Colonic mucosa (tissue), 4 donors: ENCODE data around the gene VAV1. TPM values are rescaled to one million over a fixed set of nuclear protein-coding genes. Genes with fewer than 3 reads are reported as not detected.

Experiments
- DNase-seq: peaks from one replicate; pipeline ENCODE4 v3.0.0-alpha.2; 2020
- H3K27ac ChIP-seq: fragments of 200-600 bp; one replicate; pipeline ENCODE4 v1.8.0; 2021
- H3K27me3 ChIP-seq: fragments of 200-600 bp; one replicate; pipeline ENCODE4 v1.8.0; 2021
- H3K36me3 ChIP-seq: fragments of 200-600 bp; one replicate; pipeline ENCODE4 v1.8.0; 2021
- H3K4me1 ChIP-seq: fragments of 200-600 bp; one replicate; pipeline ENCODE4 v1.8.0; 2021; ENCODE audit warnings: mild to moderate bottlenecking
- H3K4me3 ChIP-seq: fragments of 200-600 bp; one replicate; pipeline ENCODE4 v1.8.0; 2021
- H3K9ac ChIP-seq, 2 donors: one replicate each; pipeline ENCODE4 v1.7.0; 2013; ENCODE audit warnings: control low read depth in 2 of 2, low read depth in 2 of 2, low read length in 2 of 2
- H3K9me3 ChIP-seq: fragments of 200-600 bp; one replicate; pipeline ENCODE4 v1.8.0; 2021
- intact Hi-C: fragments of 100-400 bp; cut with DNase I; formaldehyde crosslinking; loops from one replicate; pipeline ENCODE4 v1.14.1; 2022
- total RNA-seq, 2 donors: library from RNA; stranded (reverse); fragmentation: NEBNext Ultra II Directional in 1 of 2; extraction: Animal tissue kit (Norgen Biotek cat#: 25700) in 1 of 2; gene quantifications; one replicate each; pipeline ENCODE4 v1.2.1, GENCODE V29; 2021
- TF ChIP-seq, protein P1 (sequence below): fragments of 200-600 bp; IDR thresholded peaks from one replicate; pipeline ENCODE4 v1.8.0; 2022; ENCODE audit warnings: antibody characterized with exemption, mild to moderate bottlenecking
- donor health status: healthy.
- donor health status: DM: no; HTN: no; CAD: no.
- donor health status: DM: no; HTN: no; CAD: no.

Gene VAV1
- total RNA-seq, 2 donors from 2014 or later, result 5.7 to 6.0 TPM

DNA sequence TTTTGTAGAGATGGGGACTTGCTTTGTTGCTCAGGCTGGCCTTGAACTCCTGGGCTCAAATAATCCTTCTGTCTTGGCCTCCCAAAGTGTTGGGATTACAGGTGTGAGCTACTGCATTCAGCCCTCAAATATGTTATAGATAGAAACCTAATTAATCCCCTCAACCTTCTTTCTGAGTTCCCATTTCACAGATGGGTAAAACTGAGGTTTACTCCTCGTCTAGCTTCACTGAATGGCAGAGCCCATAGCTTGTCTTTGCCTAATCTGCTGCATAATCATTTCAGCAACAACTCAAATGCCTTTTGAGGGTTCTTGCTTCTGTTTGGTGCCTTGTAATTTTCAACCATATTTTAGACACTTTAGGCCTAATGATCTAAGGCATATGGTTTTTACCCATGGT is 78.9 kb downstream of the VAV1 start:
- DNase-seq, result no peak
- Histone ChIP-seq H3K27ac (no peak overlapping the region), H3K4me3 (no peak overlapping the region), H3K36me3 (no peaks in the 10 kb centered on the region), H3K9me3 (no peaks in the 10 kb centered on the region), H3K27me3 (no peaks in the 10 kb centered on the region), H3K4me1 (no peaks in the 10 kb centered on the region), H3K9ac (no peak overlapping the region)
- intact Hi-C loops, result no loop called here
- TF ChIP-seq, protein P1, sequence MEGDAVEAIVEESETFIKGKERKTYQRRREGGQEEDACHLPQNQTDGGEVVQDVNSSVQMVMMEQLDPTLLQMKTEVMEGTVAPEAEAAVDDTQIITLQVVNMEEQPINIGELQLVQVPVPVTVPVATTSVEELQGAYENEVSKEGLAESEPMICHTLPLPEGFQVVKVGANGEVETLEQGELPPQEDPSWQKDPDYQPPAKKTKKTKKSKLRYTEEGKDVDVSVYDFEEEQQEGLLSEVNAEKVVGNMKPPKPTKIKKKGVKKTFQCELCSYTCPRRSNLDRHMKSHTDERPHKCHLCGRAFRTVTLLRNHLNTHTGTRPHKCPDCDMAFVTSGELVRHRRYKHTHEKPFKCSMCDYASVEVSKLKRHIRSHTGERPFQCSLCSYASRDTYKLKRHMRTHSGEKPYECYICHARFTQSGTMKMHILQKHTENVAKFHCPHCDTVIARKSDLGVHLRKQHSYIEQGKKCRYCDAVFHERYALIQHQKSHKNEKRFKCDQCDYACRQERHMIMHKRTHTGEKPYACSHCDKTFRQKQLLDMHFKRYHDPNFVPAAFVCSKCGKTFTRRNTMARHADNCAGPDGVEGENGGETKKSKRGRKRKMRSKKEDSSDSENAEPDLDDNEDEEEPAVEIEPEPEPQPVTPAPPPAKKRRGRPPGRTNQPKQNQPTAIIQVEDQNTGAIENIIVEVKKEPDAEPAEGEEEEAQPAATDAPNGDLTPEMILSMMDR, result no peak

DNA sequence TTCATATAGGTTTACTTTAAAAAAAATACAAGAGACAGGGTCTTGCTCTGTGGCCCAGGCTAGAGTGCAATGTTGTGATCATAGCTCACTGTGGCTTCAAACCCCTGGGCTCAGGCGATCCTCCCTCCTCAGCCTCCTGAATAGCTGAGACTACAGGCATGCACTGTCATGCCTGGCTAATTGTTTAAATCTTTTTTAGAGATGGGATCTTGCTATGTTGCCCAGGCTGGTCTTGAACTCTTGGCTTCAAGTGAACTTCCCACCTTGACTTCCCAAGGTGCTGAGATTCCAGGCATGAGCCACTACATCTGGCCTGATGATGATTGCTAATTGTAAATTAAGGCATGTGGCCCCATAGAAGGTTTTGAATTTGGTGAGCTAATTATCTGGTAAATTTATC is 79.5 kb downstream of the VAV1 start:
- intact Hi-C loops, result no loop called here
- H3K27ac ChIP-seq, result no peak overlapping the region

DNA sequence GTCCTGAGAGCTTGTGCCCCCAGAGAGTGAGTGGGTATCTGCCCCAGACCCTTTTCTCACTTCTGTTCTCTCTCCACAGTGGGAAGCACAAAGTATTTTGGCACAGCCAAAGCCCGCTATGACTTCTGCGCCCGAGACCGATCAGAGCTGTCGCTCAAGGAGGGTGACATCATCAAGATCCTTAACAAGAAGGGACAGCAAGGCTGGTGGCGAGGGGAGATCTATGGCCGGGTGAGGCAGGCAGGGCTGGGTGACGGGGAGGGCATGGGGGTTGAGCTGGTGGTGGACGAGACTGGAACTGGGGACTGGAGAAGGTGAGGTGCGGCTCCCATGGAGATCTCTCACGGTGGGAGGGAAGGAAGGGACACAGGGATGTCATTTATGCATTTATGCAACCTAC is 81.4 kb downstream of the VAV1 start:
- TF ChIP-seq, protein P1, result no peak
- Histone ChIP-seq H3K27ac (no peak overlapping the region), H3K27me3 (no peaks in the 10 kb centered on the region), H3K9me3 (no peaks in the 10 kb centered on the region), H3K36me3 (no peaks in the 10 kb centered on the region), H3K4me1 (no peaks in the 10 kb centered on the region), H3K4me3 (no peak overlapping the region), H3K9ac (no peak overlapping the region)
- intact Hi-C loops, result no loop called here
- no peak for DNase-seq

More for the DNA sequence above, 79.5 kb downstream of the VAV1 start:
- no peak for DNase-seq
- Histone ChIP-seq H3K36me3 (no peaks in the 10 kb centered on the region), H3K27me3 (no peaks in the 10 kb centered on the region), H3K4me3 (no peak overlapping the region), H3K9me3 (no peaks in the 10 kb centered on the region), H3K9ac (no peak overlapping the region), H3K4me1 (no peaks in the 10 kb centered on the region)
- TF ChIP-seq, protein P1, result no peak

DNA sequence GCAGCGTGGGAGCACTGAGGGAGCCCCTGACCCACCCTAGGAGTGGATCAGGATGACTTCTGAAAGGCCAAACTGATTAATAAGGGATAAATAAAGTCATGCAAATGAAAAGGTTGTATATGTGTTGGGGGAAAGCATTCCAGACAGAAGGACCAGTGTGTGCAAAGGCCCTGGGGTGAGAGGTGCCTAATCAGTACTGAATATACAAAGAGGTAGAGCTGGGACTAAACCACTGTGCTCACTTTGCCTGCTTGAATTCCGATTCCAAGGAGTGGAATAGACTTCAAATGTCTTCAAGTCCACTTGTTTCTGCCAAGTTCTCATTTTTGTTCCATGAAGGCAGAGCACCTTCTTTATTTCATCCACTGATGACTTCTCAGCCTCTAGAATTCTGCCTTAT is 82.2 kb downstream of the VAV1 start:
- no peaks in the 10 kb centered on the region for H3K27me3 ChIP-seq
- H3K4me1 ChIP-seq, result no peaks in the 10 kb centered on the region
- no peak overlapping the region for H3K27ac ChIP-seq
- no peaks in the 10 kb centered on the region for H3K9me3 ChIP-seq
- intact Hi-C loops, result no loop called here
- TF ChIP-seq, protein P1, result no peak
- no peak overlapping the region for H3K4me3 ChIP-seq
- H3K9ac ChIP-seq, result no peak overlapping the region
- DNase-seq, result no peak
- no peaks in the 10 kb centered on the region for H3K36me3 ChIP-seq

DNA sequence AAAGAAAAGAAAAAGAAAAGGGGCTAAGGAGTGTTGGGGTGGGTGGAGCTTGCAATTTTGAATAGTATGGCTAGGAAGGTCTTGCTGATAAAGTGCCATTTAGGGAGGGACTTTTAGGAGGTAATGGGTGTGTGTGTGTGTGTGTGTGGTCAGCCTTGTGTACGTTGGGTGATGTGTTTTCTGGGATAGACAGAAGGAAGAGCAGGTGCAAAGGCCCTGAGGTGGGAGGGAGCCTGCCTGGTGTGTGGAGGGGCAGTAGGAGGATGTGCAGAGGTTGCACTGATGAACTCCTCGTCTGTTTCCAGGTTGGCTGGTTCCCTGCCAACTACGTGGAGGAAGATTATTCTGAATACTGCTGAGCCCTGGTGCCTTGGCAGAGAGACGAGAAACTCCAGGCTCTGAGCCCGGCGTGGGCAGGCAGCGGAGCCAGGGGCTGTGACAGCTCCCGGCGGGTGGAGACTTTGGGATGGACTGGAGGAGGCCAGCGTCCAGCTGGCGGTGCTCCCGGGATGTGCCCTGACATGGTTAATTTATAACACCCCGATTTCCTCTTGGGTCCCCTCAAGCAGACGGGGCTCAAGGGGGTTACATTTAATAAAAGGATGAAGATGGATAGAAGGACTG is 84.4 kb downstream of the VAV1 start:
- TF ChIP-seq, protein P1, result no peak
- no peak for DNase-seq
- intact Hi-C loops, result no loop called here

More for the DNA sequence above, 84.4 kb downstream of the VAV1 start:
- Histone ChIP-seq H3K9ac (no peak overlapping the region), H3K36me3 (no peaks in the 10 kb centered on the region), H3K27me3 (no peaks in the 10 kb centered on the region), H3K4me3 (no peak overlapping the region), H3K27ac (no peak overlapping the region), H3K4me1 (no peaks in the 10 kb centered on the region), H3K9me3 (no peaks in the 10 kb centered on the region)
